ENCODE results near the gene COL18A1.

Gene COL18A1

DNA sequence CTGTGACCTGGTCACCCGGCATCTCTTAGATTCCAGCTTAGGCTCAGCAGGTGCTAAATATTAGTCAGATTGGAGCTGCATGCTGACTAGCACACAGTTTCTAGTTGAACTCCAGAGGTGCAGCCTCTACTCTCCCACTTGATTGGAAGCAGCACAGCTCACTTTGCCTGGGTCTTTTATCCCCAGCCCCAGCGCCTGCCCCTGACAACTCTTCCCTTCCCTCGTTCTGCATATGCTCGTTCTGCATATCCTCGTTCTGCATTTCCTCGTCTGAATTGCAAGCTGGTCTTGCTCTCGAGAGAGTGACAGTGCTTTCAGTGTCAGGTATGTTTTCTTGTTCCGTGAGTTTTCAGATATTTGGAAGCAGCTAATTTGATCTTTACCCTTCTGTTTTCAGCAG, 11.7 kb downstream of the COL18A1 start:
- no peak overlapping the region for H3K4me2 ChIP-seq (ENCODE audit: low read length)
- no peaks in the 10 kb centered on the region for H3K9me3 ChIP-seq (ENCODE audit: insufficient read depth, low read length)
- H3K36me3 ChIP-seq (replicated peaks; ENCODE audit: low read depth, low read length) = no peaks in the 10 kb centered on the region
- no peak for TF ChIP-seq EZH2phosphoT487 (IDR thresholded peaks at IDR 0.05; ENCODE audit: low read depth)
- TF ChIP-seq, protein P1, sequence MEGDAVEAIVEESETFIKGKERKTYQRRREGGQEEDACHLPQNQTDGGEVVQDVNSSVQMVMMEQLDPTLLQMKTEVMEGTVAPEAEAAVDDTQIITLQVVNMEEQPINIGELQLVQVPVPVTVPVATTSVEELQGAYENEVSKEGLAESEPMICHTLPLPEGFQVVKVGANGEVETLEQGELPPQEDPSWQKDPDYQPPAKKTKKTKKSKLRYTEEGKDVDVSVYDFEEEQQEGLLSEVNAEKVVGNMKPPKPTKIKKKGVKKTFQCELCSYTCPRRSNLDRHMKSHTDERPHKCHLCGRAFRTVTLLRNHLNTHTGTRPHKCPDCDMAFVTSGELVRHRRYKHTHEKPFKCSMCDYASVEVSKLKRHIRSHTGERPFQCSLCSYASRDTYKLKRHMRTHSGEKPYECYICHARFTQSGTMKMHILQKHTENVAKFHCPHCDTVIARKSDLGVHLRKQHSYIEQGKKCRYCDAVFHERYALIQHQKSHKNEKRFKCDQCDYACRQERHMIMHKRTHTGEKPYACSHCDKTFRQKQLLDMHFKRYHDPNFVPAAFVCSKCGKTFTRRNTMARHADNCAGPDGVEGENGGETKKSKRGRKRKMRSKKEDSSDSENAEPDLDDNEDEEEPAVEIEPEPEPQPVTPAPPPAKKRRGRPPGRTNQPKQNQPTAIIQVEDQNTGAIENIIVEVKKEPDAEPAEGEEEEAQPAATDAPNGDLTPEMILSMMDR (IDR thresholded peaks at IDR 0.05; ENCODE audit: low read depth, low read length) = no peak
- no peak overlapping the region for H2AFZ ChIP-seq (ENCODE audit: low read depth, low read length)
- H3K27ac ChIP-seq (ENCODE audit: low read length) = no peak overlapping the region
- H3K27me3 ChIP-seq (ENCODE audit: low read depth, low read length) = no peaks in the 10 kb centered on the region
- no peak overlapping the region for H3K4me3 ChIP-seq (ENCODE audit: low read length)
- H3K79me2 ChIP-seq (ENCODE audit: low read length) = no peaks in the 10 kb centered on the region
- no peak overlapping the region for H3K9ac ChIP-seq (ENCODE audit: low read length)
- no peaks in the 10 kb centered on the region for H4K20me1 ChIP-seq (ENCODE audit: insufficient read depth, low read length)
- H3K4me1 ChIP-seq (ENCODE audit: low read length) = no peaks in the 10 kb centered on the region

DNA sequence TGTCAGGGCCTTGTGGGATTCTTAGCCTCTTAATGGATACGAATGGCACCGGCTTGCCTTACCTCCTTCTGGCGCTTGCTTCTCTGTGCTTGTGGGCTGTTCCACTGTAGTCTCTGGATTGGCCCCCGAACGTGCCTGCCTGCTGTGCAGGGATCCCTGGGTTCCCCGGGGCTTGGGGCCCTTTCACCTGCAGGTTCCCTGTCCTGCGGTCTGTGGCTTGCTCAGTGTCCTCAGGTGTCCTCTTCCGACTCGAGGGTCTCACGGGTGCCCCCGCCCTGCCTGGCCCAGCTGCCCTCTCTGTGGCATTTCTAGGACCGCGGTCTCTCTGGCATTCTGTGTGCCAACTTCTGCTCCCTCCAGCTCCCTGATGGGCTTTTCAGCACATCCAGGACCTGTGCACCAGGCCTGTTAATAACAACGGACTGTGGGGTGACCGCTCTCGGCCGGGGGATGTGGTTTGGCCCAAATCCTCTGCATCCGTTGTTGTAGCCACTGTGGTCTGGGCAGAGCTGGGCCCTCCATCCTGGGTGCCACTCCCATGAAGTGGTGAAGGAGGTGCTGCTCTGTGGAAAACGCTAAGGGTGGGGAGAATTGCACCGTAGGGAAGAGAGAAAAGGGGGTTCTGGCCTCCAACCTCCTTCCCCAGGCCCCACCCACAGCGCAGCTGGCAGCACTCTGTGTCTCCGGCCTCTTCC, 12.4 kb downstream of the COL18A1 start:
- Histone ChIP-seq H2AFZ (ENCODE audit: low read depth, low read length) (no peak overlapping the region), H3K27ac (ENCODE audit: low read length) (no peak overlapping the region), H3K9ac (ENCODE audit: low read length) (no peak overlapping the region), H3K9me3 (ENCODE audit: insufficient read depth, low read length) (no peaks in the 10 kb centered on the region), H3K36me3 (replicated peaks; ENCODE audit: low read depth, low read length) (no peaks in the 10 kb centered on the region), H3K27me3 (ENCODE audit: low read depth, low read length) (no peaks in the 10 kb centered on the region), H3K4me2 (ENCODE audit: low read length) (no peak overlapping the region), H4K20me1 (ENCODE audit: insufficient read depth, low read length) (no peaks in the 10 kb centered on the region), H3K4me3 (ENCODE audit: low read length) (no peak overlapping the region), H3K79me2 (ENCODE audit: low read length) (no peaks in the 10 kb centered on the region), H3K4me1 (ENCODE audit: low read length) (no peaks in the 10 kb centered on the region)
- TF ChIP-seq, protein P1 (IDR thresholded peaks at IDR 0.05; ENCODE audit: low read depth, low read length) = no peak
- TF ChIP-seq EZH2phosphoT487 (IDR thresholded peaks at IDR 0.05; ENCODE audit: low read depth) = no peak

DNA sequence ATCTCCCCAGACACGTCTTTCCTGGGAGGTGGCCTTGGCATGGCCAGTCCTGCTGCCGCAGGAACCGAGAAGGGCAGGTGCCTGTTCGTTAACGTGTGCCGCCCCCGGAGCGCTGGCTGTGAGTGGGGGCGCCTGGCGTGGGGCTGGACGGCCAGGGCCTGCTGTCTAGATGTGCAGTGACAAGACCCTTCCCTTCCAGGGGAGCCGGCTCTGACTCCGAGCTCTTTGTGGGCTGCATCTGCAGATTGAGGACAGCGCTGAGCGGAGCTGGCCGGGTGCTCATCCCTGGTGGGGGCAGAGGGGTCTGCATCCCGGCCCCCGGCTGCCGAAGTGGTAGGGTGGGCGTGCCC, 13.0 kb downstream of the COL18A1 start:
- no peak overlapping the region for H3K4me2 ChIP-seq (ENCODE audit: low read length)
- no peaks in the 10 kb centered on the region for H3K27me3 ChIP-seq (ENCODE audit: low read depth, low read length)
- no peaks in the 10 kb centered on the region for H3K9me3 ChIP-seq (ENCODE audit: insufficient read depth, low read length)
- H3K36me3 ChIP-seq (replicated peaks; ENCODE audit: low read depth, low read length) = no peaks in the 10 kb centered on the region
- H3K79me2 ChIP-seq (ENCODE audit: low read length) = no peaks in the 10 kb centered on the region
- no peak overlapping the region for H3K27ac ChIP-seq (ENCODE audit: low read length)
- no peak overlapping the region for H2AFZ ChIP-seq (ENCODE audit: low read depth, low read length)
- no peak overlapping the region for H3K9ac ChIP-seq (ENCODE audit: low read length)
- TF ChIP-seq, protein P1 (IDR thresholded peaks at IDR 0.05; ENCODE audit: low read depth, low read length) = no peak
- TF ChIP-seq EZH2phosphoT487 (IDR thresholded peaks at IDR 0.05; ENCODE audit: low read depth) = no peak
- no peak overlapping the region for H3K4me3 ChIP-seq (ENCODE audit: low read length)
- no peaks in the 10 kb centered on the region for H3K4me1 ChIP-seq (ENCODE audit: low read length)
- no peaks in the 10 kb centered on the region for H4K20me1 ChIP-seq (ENCODE audit: insufficient read depth, low read length)

DNA sequence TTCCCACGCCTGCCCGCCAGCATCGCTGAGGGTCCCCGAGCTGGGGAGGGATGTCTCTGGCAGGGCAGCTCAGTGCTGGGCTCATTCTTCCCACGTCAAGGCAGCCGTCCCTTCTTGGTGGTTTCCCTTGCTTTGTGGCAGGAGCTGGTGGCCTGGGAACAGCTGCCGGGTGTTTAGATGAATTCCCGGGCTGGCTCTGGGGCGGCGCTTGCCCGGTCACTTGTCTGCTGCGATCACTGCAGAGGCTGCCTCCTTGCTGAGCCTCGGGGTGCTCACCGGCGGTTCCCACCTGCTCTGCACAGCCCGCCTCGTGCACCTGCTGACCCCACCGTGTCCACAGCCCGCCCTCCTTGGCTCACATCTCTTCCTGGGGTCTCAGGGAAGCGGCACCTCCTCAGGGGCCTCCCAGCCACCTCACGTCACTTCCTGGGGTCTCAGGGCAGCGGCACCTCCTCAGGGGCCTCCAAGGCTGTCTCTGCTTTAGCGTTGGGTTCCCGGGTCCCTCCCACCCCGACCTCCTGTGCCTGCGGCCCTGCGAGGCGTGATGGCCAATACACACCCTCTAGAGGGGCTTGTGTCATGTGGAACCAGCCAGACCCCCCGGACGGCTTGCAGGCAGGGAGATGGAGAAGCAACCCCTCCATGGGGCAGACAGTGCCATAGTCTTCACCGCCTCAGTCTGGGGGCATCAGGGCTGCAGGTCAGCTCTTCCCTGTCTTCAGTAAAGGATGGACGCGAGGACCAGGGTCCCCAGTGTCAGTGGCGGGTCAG, 13.5 kb downstream of the COL18A1 start:
- H3K79me2 ChIP-seq (ENCODE audit: low read length) = no peaks in the 10 kb centered on the region
- no peak overlapping the region for H3K4me3 ChIP-seq (ENCODE audit: low read length)
- no peaks in the 10 kb centered on the region for H3K9me3 ChIP-seq (ENCODE audit: insufficient read depth, low read length)
- H3K4me2 ChIP-seq (ENCODE audit: low read length) = no peak overlapping the region
- no peak overlapping the region for H2AFZ ChIP-seq (ENCODE audit: low read depth, low read length)
- no peaks in the 10 kb centered on the region for H4K20me1 ChIP-seq (ENCODE audit: insufficient read depth, low read length)
- no peaks in the 10 kb centered on the region for H3K4me1 ChIP-seq (ENCODE audit: low read length)
- no peak overlapping the region for H3K27ac ChIP-seq (ENCODE audit: low read length)
- TF ChIP-seq, protein P1 (IDR thresholded peaks at IDR 0.05; ENCODE audit: low read depth, low read length) = no peak
- no peak for TF ChIP-seq EZH2phosphoT487 (IDR thresholded peaks at IDR 0.05; ENCODE audit: low read depth)
- H3K27me3 ChIP-seq (ENCODE audit: low read depth, low read length) = no peaks in the 10 kb centered on the region
- no peak overlapping the region for H3K9ac ChIP-seq (ENCODE audit: low read length)
- H3K36me3 ChIP-seq (replicated peaks; ENCODE audit: low read depth, low read length) = no peaks in the 10 kb centered on the region

All from OCI-LY3 (cell line).